CD8-positive, alpha-beta memory T cell (primary cell): ENCODE data around the gene ABHD15. TPM values are rescaled to one million over a fixed set of nuclear protein-coding genes. Genes with fewer than 3 reads are reported as not detected.

Source experiments
- CTCF ChIA-PET: fragments of 350-600 bp; sonication (Branson Sonifier 250); formaldehyde crosslinking; loops from one replicate; lab custom pipeline; 2021; ENCODE audit warnings: antibody characterized with exemption; lab: Charles Lee
- POLR2A ChIA-PET: fragments of 350-600 bp; sonication (Branson Sonifier 250); formaldehyde crosslinking; loops from one replicate; lab custom pipeline; 2021; ENCODE audit warnings: antibody characterized with exemption; lab: Charles Lee
- DNase-seq, 5 donors: peaks; one replicate each; pipeline versions ENCODE4 v3.0.0 to v3.0.0-alpha.2; 2020 to 2022; ENCODE audit warnings: mixed read lengths in 1 of 5
- H3K27ac ChIP-seq: one replicate; pipeline ENCODE4 v1.7.0; 2013; ENCODE audit warnings: low read depth, mild to moderate bottlenecking, low read length, moderate library complexity
- H3K27me3 ChIP-seq: 2 replicates; pipeline ENCODE4 v1.7.0; 2013; ENCODE audit warnings: low read length, mild to moderate bottlenecking; ENCODE audit not compliant: insufficient read depth, poor library complexity, severe bottlenecking
- H3K36me3 ChIP-seq: 2 replicates; pipeline ENCODE4 v1.7.0; 2013; ENCODE audit warnings: mild to moderate bottlenecking, low read length, moderate library complexity; ENCODE audit not compliant: insufficient read depth
- H3K4me1 ChIP-seq: 2 replicates; pipeline ENCODE4 v1.7.0; 2013; ENCODE audit warnings: mild to moderate bottlenecking, low read length, moderate library complexity; ENCODE audit not compliant: insufficient read depth
- H3K4me3 ChIP-seq: 2 replicates; pipeline ENCODE4 v1.7.0; 2013; ENCODE audit warnings: mild to moderate bottlenecking, low read length
- H3K9me3 ChIP-seq: 2 replicates; pipeline ENCODE4 v1.7.0; 2013; ENCODE audit warnings: mild to moderate bottlenecking, low read length
- H3K27ac Mint-ChIP-seq, 8 donors: one replicate each; pipeline ENCODE4 v1.8.0; 2020 to 2021; ENCODE audit warnings: mixed read lengths in 8 of 8, mild to moderate bottlenecking in 6 of 8, inconsistent platforms in 3 of 8, moderate library complexity in 3 of 8
- H3K27me3 Mint-ChIP-seq, 2 donors: one replicate each; pipeline ENCODE4 v1.8.0; 2020 to 2021; ENCODE audit warnings: mixed read lengths in 2 of 2, mild to moderate bottlenecking in 1 of 2, moderate library complexity in 1 of 2
- H3K36me3 Mint-ChIP-seq, 3 donors: one replicate each; pipeline ENCODE4 v1.8.0; 2020 to 2021; ENCODE audit warnings: mixed read lengths in 3 of 3, inconsistent platforms in 1 of 3, mild to moderate bottlenecking in 1 of 3
- H3K4me1 Mint-ChIP-seq, 3 donors: one replicate each; pipeline ENCODE4 v1.8.0; 2020 to 2021; ENCODE audit warnings: mixed read lengths in 3 of 3, inconsistent platforms in 1 of 3, mild to moderate bottlenecking in 1 of 3
- H3K4me3 Mint-ChIP-seq, 7 donors: one replicate each; pipeline ENCODE4 v1.8.0; 2020 to 2021; ENCODE audit warnings: mixed read lengths in 7 of 7, mild to moderate bottlenecking in 6 of 7, moderate library complexity in 4 of 7, inconsistent platforms in 2 of 7
- H3K9me3 Mint-ChIP-seq, 5 donors: one replicate each; pipeline ENCODE4 v1.8.0; 2020 to 2022; ENCODE audit warnings: mixed read lengths in 5 of 5, mild to moderate bottlenecking in 3 of 5, moderate library complexity in 2 of 5, inconsistent platforms in 1 of 5
- polyA plus RNA-seq: library from polyadenylated mRNA; unstranded; fragments of 300-500 nt; fragmentation: Illumina TruSeq; gene quantifications from one replicate; pipeline ENCODE4 v1.2.3, GENCODE V29; 2021
- total RNA-seq, 2 experiments: library from RNA; stranded (reverse); gene quantifications; one replicate each; pipeline ENCODE4 v1.2.3, GENCODE V29; 2021

The ABHD15 gene
- total and polyA plus RNA-seq, 3 experiments from 2014 or later: 18.3 to 22.6 (median 19.3) TPM

DNA sequence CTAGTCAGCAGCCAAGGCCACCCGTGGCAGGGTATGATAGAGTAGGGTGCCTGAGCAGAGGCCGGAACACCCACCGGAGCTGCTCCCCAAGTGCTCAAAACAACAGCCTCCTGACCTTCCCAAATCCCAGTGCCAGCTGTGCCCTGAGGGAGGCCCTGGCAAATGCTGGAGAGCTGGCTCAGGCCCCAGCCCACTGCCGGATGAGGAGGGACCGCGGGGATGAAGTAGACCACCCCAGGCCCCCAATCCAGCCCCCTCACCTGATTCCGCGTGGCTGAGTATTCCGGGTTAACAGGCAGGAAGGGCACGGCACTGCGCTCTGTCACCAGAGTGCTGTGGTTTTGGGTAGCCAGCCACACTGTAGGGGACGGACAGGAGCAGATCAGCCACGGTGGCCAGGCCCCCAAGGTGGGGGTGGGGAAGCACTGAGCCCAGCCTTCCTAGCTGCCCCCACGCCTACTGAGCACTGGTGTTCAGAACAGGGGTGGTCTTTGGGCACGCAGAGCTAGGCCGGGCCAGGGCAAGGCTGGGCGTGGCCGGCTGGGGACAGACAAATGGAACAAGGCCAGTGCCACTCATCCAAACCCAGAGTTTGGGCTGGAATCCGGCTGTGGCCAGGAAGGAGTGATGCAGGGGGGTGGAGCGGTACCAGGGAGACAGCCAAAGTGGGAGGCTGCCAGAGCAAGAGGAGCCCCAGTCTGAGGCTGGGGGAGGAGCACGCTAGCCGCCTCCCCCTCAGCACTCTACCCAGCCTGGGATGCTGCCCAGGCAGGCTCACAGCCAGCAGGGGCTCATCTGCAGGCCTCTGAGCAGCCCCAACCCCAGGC, 10.8 kb upstream of the ABHD15 start:
- Histone ChIP-seq H3K9me3 (no peaks in the 10 kb centered on the region), H3K4me1 (peaks cover 6% of the 10 kb centered on the region), H3K36me3 (peaks cover 3% of the 10 kb centered on the region), H3K4me3 (no peak overlapping the region), H3K27ac (no peak overlapping the region), H3K27me3 (no peaks in the 10 kb centered on the region)
- Mint-ChIP-seq H3K27ac (peak overlapping the region in 1 of 8 donors; percentile 32), H3K9me3 (no peaks in the 10 kb centered on the region), H3K36me3 (peaks cover 0 to 77% (median 4%) of the 10 kb centered on the region in 3 donors), H3K4me3 (no peak overlapping the region), H3K27me3 (peaks cover 0 to 2% of the 10 kb centered on the region in 2 donors), H3K4me1 (peaks cover 6 to 9% (median 7%) of the 10 kb centered on the region in 3 donors)
- peak in 1 of 5 donors; percentile 43 for DNase-seq
- POLR2A ChIA-PET: interaction anchor here (1.1 kb wide), 1 partner anchor 14 kb away, joined by 4 read pairs; no protein-coding TSS in a partner anchor
- CTCF ChIA-PET: interaction anchor here (1.2 to 26.2 kb wide), 6 partner anchors 9 to 202 kb away, joined by 3 to 436 read pairs (median 42); partner anchors contain the start of genes ABHD15, ANKRD13B and TP53I13

DNA sequence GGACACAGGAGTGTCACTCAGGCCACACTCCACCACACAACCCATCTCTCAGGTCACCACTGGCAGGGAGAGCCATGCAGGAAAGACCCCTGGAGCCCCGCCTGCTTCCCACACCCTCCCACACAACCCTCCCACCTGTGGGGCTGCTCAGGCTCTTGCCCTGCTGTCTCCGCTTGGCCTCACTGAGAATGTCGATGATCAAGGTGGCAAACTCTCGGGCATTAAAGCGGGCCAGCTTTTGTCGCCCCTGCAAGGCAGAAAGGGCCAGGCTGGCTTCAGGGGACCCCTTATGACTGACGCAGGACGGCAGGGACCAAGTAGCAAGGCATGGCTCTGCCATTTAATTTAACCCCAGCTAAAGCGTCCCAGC, 10.1 kb upstream of the ABHD15 start:
- Mint-ChIP-seq H3K36me3 (peaks cover 0 to 71% (median 4%) of the 10 kb centered on the region in 3 donors), H3K9me3 (no peaks in the 10 kb centered on the region), H3K27ac (peak overlapping the region in 1 of 8 donors; percentile 32), H3K4me3 (no peak overlapping the region), H3K27me3 (peaks cover 0 to 2% of the 10 kb centered on the region in 2 donors), H3K4me1 (peaks cover 5 to 7% (median 6%) of the 10 kb centered on the region in 3 donors)
- ChIA-PET CTCF (interaction anchor here (1.2 to 26.2 kb wide), 5 partner anchors 8 to 36 kb away, joined by 3 to 436 read pairs (median 81); partner anchors contain the start of genes ABHD15, ANKRD13B and TP53I13), POLR2A (interaction anchor here (0.5 to 1.1 kb wide), 3 partner anchors 14 to 191 kb away, joined by 4 to 6 read pairs (median 4); no protein-coding TSS in a partner anchor)
- Histone ChIP-seq H3K9me3 (no peaks in the 10 kb centered on the region), H3K36me3 (peaks cover 3% of the 10 kb centered on the region), H3K4me1 (peaks cover 6% of the 10 kb centered on the region), H3K4me3 (no peak overlapping the region), H3K27me3 (no peaks in the 10 kb centered on the region), H3K27ac (no peak overlapping the region)
- DNase-seq: no peak

DNA sequence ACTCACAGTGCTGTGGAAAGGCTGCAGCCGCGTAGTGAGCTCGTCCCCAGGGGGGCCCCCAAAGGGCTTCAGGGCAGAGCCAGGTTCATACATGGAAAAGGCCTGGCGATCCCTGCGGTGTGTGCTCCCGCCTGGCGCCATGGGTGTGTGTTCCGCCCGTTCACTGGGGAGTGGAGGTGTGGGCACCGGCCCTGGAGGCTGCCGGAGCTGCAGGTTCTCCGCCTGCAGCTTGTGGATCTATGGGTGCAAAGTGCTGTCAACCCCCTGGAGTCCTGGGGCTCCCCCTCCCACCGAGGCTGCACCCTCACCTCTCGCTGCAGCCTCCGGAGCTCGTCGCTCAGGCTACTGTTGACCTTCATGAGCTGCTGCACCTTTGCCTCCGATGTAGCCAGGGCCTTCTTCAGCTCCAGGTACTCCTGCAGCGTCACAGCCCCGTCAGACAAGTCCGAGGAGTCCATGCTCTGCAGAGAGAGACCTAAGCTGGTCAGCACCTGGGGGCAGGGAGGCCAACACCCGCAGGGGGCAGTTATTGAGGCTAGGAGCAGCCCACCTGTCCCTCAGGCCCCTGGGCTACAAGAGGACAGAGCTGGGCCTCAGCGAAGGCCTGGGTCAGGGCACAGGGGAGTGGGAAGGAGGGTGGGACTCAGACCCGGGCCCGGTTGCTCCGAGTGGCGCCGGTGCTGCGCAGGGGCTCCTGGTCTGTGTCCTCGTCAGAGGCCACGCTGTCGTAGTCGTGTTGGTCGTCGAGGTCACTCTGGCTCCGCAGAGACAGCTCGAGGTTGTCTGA, 9.6 kb upstream of the ABHD15 start:
- Mint-ChIP-seq H3K4me1 (peaks cover 5 to 12% (median 6%) of the 10 kb centered on the region in 3 donors), H3K9me3 (no peaks in the 10 kb centered on the region)
- CTCF ChIA-PET: interaction anchor here (1.2 to 26.2 kb wide), 6 partner anchors 8 to 202 kb away, joined by 3 to 436 read pairs (median 42); partner anchors contain the start of genes ABHD15, ANKRD13B and TP53I13

DNA sequence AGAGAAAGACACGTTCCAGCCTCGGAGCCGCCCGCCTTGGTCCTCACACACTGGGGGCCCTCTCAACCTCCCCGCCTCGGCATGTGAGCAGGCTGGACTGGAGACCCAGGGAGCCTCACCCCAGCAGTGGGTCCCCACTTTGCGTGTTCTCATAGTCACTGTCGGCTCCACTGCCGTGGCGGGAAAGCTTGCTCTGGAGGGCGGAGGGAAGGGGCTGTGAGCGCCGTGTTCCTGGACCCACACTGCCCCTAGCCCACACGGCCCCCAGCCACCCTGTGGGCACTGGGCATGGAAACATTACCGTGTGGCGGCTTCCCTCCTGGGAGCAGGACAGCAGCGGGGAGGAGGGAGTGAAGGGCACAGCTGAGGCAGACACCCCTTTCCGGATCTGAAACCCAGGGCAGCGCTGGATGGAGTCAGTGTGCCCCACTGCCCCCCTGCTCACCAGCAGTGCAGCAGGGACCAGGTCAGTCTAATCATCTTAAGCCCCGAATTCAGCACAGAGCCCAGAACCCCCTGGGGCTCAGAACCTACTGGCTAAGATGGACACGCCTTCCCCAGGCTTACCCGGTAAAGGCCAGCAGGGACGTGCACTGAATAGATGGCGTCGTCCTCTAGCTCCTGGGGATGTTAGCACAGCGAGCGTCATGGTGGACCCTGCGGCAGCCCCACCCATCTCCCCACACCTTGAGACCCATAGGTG, 8.8 kb upstream of the ABHD15 start:
- Histone ChIP-seq H3K4me1 (peaks cover 3% of the 10 kb centered on the region), H3K27ac (no peak overlapping the region), H3K9me3 (no peaks in the 10 kb centered on the region), H3K4me3 (no peak overlapping the region), H3K27me3 (no peaks in the 10 kb centered on the region), H3K36me3 (peaks cover 3% of the 10 kb centered on the region)
- DNase-seq: peak in 1 of 5 donors; percentile 37
- POLR2A ChIA-PET: no interaction called here
- H3K36me3 Mint-ChIP-seq: peaks cover 0 to 65% (median 4%) of the 10 kb centered on the region in 3 donors
- H3K27ac Mint-ChIP-seq: no peak overlapping the region
- H3K27me3 Mint-ChIP-seq: peaks cover 0 to 2% of the 10 kb centered on the region in 2 donors
- no peak overlapping the region for H3K4me3 Mint-ChIP-seq
- H3K4me1 Mint-ChIP-seq: peaks cover 9 to 18% (median 13%) of the 10 kb centered on the region in 3 donors
- no peaks in the 10 kb centered on the region for H3K9me3 Mint-ChIP-seq
- CTCF ChIA-PET: interaction anchor here (0.8 to 26.2 kb wide), 5 partner anchors 7 to 203 kb away, joined by 3 to 436 read pairs (median 81); partner anchors contain the start of genes ABHD15, ANKRD13B and TP53I13

More for the DNA sequence above, 9.6 kb upstream of the ABHD15 start:
- Mint-ChIP-seq H3K27me3 (peaks cover 0 to 2% of the 10 kb centered on the region in 2 donors), H3K27ac (no peak overlapping the region), H3K36me3 (peaks cover 0 to 69% (median 4%) of the 10 kb centered on the region in 3 donors), H3K4me3 (no peak overlapping the region)
- peaks cover 3% of the 10 kb centered on the region for H3K36me3 ChIP-seq
- POLR2A ChIA-PET: interaction anchor here (0.5 to 1.1 kb wide), 3 partner anchors 15 to 191 kb away, joined by 4 to 6 read pairs (median 4); no protein-coding TSS in a partner anchor
- no peaks in the 10 kb centered on the region for H3K9me3 ChIP-seq
- H3K4me3 ChIP-seq: no peak overlapping the region
- H3K27ac ChIP-seq: no peak overlapping the region
- no peaks in the 10 kb centered on the region for H3K27me3 ChIP-seq
- H3K4me1 ChIP-seq: peaks cover 6% of the 10 kb centered on the region
- no peak for DNase-seq

DNA sequence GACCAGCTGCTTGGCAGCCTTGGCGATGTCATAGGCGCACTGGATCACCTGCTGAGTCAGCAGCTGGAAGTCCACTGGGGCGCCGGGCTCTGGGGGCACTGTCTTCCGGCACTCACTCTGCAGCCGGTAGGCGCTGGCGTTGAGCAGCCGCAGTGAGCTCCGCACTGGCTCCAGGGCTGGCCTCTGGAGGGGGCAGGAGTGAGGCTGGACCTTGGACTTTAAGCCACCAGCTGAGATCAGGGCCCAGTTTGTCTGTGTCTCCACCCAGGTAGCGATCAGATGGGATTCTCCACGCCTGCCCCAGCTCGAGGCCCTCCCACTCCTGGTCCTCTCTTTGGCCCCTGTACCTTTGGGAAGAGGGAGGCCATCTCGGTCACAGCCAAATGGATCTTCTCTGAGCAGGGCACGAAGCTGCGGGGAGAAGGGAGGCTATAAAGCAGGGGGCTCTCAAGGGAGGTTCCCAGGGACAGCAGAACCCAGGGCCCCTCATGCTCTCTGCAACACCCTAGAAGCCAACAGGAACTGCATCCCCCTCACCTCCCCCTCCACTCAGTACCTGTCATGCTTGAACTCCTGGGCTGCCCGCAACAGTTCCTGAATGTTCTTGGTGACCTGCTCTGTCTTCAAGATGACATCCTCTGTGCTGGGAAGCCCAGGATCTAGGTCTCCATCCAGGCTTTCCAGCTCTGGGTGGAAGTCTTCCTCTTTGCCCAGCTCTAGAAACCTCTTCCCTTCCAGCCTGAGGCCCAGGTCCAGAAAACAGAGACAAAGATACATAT, 8.1 kb upstream of the ABHD15 start:
- Mint-ChIP-seq H3K27ac (peak overlapping the region in 1 of 8 donors; percentile 43), H3K27me3 (no peaks in the 10 kb centered on the region), H3K4me3 (no peak overlapping the region), H3K36me3 (peaks cover 0 to 60% (median 0%) of the 10 kb centered on the region in 3 donors), H3K9me3 (no peaks in the 10 kb centered on the region), H3K4me1 (peaks cover 8 to 14% (median 10%) of the 10 kb centered on the region in 3 donors)
- ChIA-PET CTCF (interaction anchor here (0.8 to 26.2 kb wide), 5 partner anchors 6 to 205 kb away, joined by 3 to 436 read pairs (median 81); partner anchors contain the start of genes ABHD15, ANKRD13B and TP53I13), POLR2A (no interaction called here)
- H3K36me3 ChIP-seq: peaks cover 3% of the 10 kb centered on the region
- H3K27me3 ChIP-seq: no peaks in the 10 kb centered on the region
- peak in 1 of 5 donors; percentile 37 for DNase-seq
- no peak overlapping the region for H3K4me3 ChIP-seq
- no peak overlapping the region for H3K27ac ChIP-seq
- no peaks in the 10 kb centered on the region for H3K4me1 ChIP-seq
- no peaks in the 10 kb centered on the region for H3K9me3 ChIP-seq

DNA sequence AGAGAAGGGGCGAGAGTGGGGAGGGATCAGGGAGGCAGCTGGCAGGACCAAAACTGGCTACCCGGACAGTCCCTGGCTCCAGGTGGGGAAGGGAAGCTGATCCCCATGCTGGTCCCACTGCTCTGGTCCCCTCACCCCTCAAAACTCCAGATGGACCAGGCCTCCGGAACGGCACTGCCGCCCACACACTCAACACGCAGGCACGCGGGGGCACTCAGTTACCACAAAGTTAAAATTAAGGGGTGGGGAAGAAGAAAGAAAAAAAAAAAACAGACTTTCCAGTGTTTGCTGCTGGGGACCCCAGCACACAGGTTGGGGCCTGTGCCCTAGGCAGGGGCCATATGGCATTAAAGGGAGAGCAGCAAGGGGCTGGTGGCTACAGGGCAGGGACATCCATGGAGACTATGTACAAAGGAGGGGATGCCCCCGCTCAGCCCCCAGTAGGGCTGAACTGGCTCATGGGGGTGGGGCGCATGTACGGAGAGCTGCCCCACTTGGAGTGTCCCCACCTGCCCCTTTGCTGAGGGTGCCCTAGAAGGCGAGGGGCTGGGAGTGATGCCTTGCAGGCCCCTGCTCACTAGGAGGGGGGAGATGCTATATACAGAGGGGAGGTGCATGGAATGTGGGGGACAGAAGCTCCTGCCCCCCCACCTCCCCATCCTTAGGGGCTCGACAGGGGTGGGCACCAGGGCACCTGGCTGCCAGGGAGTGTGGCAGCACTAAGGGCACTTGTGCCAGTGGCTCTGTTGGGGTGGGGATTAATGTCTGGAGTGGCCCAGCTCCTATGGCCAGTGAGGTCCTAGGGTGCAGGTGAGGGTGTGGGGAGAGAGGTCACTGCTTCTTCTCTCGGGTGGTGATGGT, 7.3 kb upstream of the ABHD15 start:
- no peak overlapping the region for H3K4me3 ChIP-seq
- Mint-ChIP-seq H3K27me3 (no peaks in the 10 kb centered on the region), H3K4me1 (peaks cover 10 to 19% (median 14%) of the 10 kb centered on the region in 3 donors), H3K4me3 (no peak overlapping the region), H3K36me3 (peaks cover 0 to 55% (median 0%) of the 10 kb centered on the region in 3 donors), H3K9me3 (no peaks in the 10 kb centered on the region), H3K27ac (peak overlapping the region in 2 of 8 donors; percentile 5 to 13)
- POLR2A ChIA-PET: interaction anchor here (1.6 kb wide), 1 partner anchor 10 kb away, joined by 4 read pairs; no protein-coding TSS in a partner anchor
- H3K9me3 ChIP-seq: no peaks in the 10 kb centered on the region
- CTCF ChIA-PET: interaction anchor here (0.9 to 26.2 kb wide), 8 partner anchors 6 to 205 kb away, joined by 3 to 436 read pairs (median 26); partner anchors contain the start of gene ANKRD13B
- peaks cover 3% of the 10 kb centered on the region for H3K36me3 ChIP-seq
- peaks cover 5% of the 10 kb centered on the region for H3K4me1 ChIP-seq
- no peak overlapping the region for H3K27ac ChIP-seq
- peak in 1 of 5 donors; percentile 43 for DNase-seq
- H3K27me3 ChIP-seq: no peaks in the 10 kb centered on the region
